K562 (cell line): ENCODE data around the gene HSD11B1. TPM values are rescaled to one million over a fixed set of nuclear protein-coding genes. Genes with fewer than 3 reads are reported as not detected.

Experiments used
- ATAC-seq: fragments of 200-7000 bp; cut with Tn5 transposase; 3 replicates; pipeline ENCODE4 v1.9.1; 2020; ENCODE audit warnings: moderate library complexity
- BruUV-seq: library from RNA; stranded (reverse); fragments of 400-500 nt; replicated peaks from 2 replicates; lab custom pipeline; 2021; lab: Mats Ljungman, UMichigan
- CTCF ChIA-PET: fragments of 300-600 bp; formaldehyde crosslinking; extraction: SDS; loops from one replicate; lab custom pipeline; 2021; ENCODE audit warnings: low intra/inter-chr PET ratio; lab: Yijun Ruan, JAX
- POLR2A ChIA-PET: fragments of 300-600, 350-650 bp; sonication (Branson Sonifier 250); formaldehyde crosslinking; extraction: SDS; loops from one replicate; lab custom pipeline; 2021; ENCODE audit warnings: antibody characterized with exemption, inconsistent platforms; lab: Yijun Ruan, JAX
- DNase-seq, 4 experiments: peaks; one replicate each; pipeline versions ENCODE4 v3.0.0 to v3.0.0-alpha.2; 2011 to 2018; ENCODE audit warnings: low spot score in 3 of 4, mixed read lengths in 3 of 4; ENCODE audit errors: extremely low read depth in 1 of 4
- FAIRE-seq: peaks from 2 replicates; lab custom pipeline; 2011; peaks lifted over from hg19 to GRCh38; lab: Jason Lieb, UNC
- H2AFZ ChIP-seq: 2 replicates; pipeline ENCODE4 v1.6.0; 2011; ENCODE audit warnings: low read depth, low read length, control low read depth, inconsistent platforms
- H3K27ac ChIP-seq: fragments of 200-600 bp; 3 replicates; pipeline ENCODE4 v1.8.0; 2011; ENCODE audit warnings: low read depth, mild to moderate bottlenecking, control low read depth, inconsistent platforms, low read length, moderate library complexity, mixed read lengths; ENCODE audit errors: extremely low read depth
- H3K27me3 ChIP-seq, 2 experiments: fragments of 300-600 bp in 1 of 2; 2 replicates in 1 of 2; 3 replicates in 1 of 2; pipeline versions ENCODE4 v1.6.0 to v1.8.0; 2011; ENCODE audit warnings: inconsistent platforms in 2 of 2, low read length in 2 of 2, mild to moderate bottlenecking in 1 of 2, mixed read lengths in 1 of 2, moderate library complexity in 1 of 2; ENCODE audit not compliant: control insufficient read depth in 2 of 2, insufficient read depth in 2 of 2
- H3K36me3 ChIP-seq: fragments of 300-600 bp; 3 replicates; pipeline ENCODE4 v1.8.0; 2011; ENCODE audit warnings: mild to moderate bottlenecking, low read length, inconsistent platforms; ENCODE audit not compliant: control insufficient read depth, insufficient read depth
- H3K4me1 ChIP-seq, 2 experiments: fragments of 200-600 bp in 1 of 2; replicated peaks in 1 of 2; 2 replicates in 1 of 2; 3 replicates in 1 of 2; pipeline versions ENCODE4 v1.5.1 to v1.8.0; 2011; ENCODE audit warnings: inconsistent platforms in 2 of 2, low read length in 2 of 2, mild to moderate bottlenecking in 1 of 2, mixed read lengths in 1 of 2, moderate library complexity in 1 of 2; ENCODE audit not compliant: control insufficient read depth in 2 of 2, insufficient read depth in 2 of 2
- H3K4me2 ChIP-seq: 2 replicates; pipeline ENCODE4 v1.6.1; 2011; ENCODE audit warnings: low read length, control low read depth, inconsistent platforms, mixed read lengths; ENCODE audit not compliant: insufficient read depth
- H3K4me3 ChIP-seq: fragments of 200-600 bp; sonication (generic), shearing (Covaris generic); 2 replicates; pipeline ENCODE4 v1.5.1; 2016; ENCODE audit warnings: control low read depth, inconsistent platforms
- H3K79me2 ChIP-seq: fragments of 200-600 bp; 3 replicates; pipeline ENCODE4 v1.8.0; 2011; ENCODE audit warnings: low read length, inconsistent platforms; ENCODE audit not compliant: control insufficient read depth, insufficient read depth
- H3K9ac ChIP-seq, 2 experiments: 2 replicates each; pipeline versions ENCODE4 v1.6.0 to v1.6.1; 2011; ENCODE audit warnings: low read depth in 2 of 2, low read length in 2 of 2, control low read depth in 1 of 2, inconsistent platforms in 1 of 2, mild to moderate bottlenecking in 1 of 2, mixed read lengths in 1 of 2; ENCODE audit not compliant: insufficient read depth in 1 of 2
- H3K9me1 ChIP-seq: one replicate; pipeline ENCODE4 v1.6.0; 2011; ENCODE audit warnings: inconsistent platforms, mild to moderate bottlenecking, low read length, moderate library complexity; ENCODE audit not compliant: control insufficient read depth, insufficient read depth
- H3K9me3 ChIP-seq: replicated peaks from 2 replicates; pipeline ENCODE4 v1.5.1; 2011; ENCODE audit warnings: low read depth, low read length, inconsistent platforms; ENCODE audit not compliant: control insufficient read depth, insufficient read depth
- H4K20me1 ChIP-seq: replicated peaks from 2 replicates; pipeline ENCODE4 v1.6.1; 2011; ENCODE audit warnings: low read length, inconsistent platforms, mixed read lengths; ENCODE audit not compliant: control insufficient read depth, insufficient read depth
- PRDM10 ChIP-seq: fragments of 450-650 bp; IDR thresholded peaks from 2 replicates; pipeline ENCODE4 v1.6.1; 2018; ENCODE audit not compliant: partially characterized antibody
- ZBTB8A ChIP-seq: fragments of 450-650 bp; IDR thresholded peaks from 2 replicates; pipeline ENCODE4 v1.6.1; 2018; ENCODE audit warnings: mild to moderate bottlenecking, moderate library complexity; ENCODE audit not compliant: partially characterized antibody
- WGBS: fragments of 100-300 bp; shearing (Covaris generic); methylation state at CpG from one replicate; pipeline ENCODE4 v1.1.6; 2016; ENCODE audit warnings: low coverage, mixed read lengths; ENCODE audit not compliant: insufficient coverage; ENCODE audit errors: missing lambda C conversion rate; 5-methylcytosine and 5-hydroxymethylcytosine counted together
- in situ Hi-C: fragments of 300-500 bp; cut with MboI; formaldehyde crosslinking; loops from 4 replicates; pipeline ENCODE4 v1.15.0; 2018; ENCODE audit warnings: inconsistent platforms, mixed read lengths
- intact Hi-C: fragments of 100-400 bp; cut with micrococcal nuclease; formaldehyde crosslinking; loops from 2 replicates; pipeline ENCODE4 v1.14.2; 2022
- polyA plus RNA-seq, 8 experiments: library from polyadenylated mRNA; depleted of rRNA in 4 of 8; stranded (reverse) in 5 of 8; unstranded in 3 of 8; fragments of >200 nt; fragmentation: Nextera tagmentation in 2 of 8; fragmentation: Illumina TruSeq in 1 of 8; extraction: Ambion mirVana in 2 of 8; extraction: Trizol in 1 of 8; gene quantifications; 2 replicates each; pipeline versions ENCODE4 v1.2.1 to v1.2.3, GENCODE V29; 2011 to 2014; ENCODE audit warnings: inconsistent platforms in 1 of 8, missing spikeins in 1 of 8
- total RNA-seq, 7 experiments: library from RNA; depleted of rRNA in 6 of 7; stranded (reverse); fragments of >200 nt in 6 of 7; fragmentation: Illumina TruSeq in 2 of 7; extraction: Trizol in 2 of 7; gene quantifications; 2 replicates each; pipeline versions ENCODE4 v1.2.1 to v1.2.3, GENCODE V29; 2011 to 2021; ENCODE audit warnings: low replicate concordance in 1 of 7

The HSD11B1 gene
- total and polyA plus RNA-seq, 9 of the 15 experiments (the other 6 are each of a cell fraction or from before 2014, with no cell fraction given), result 0.04 to 0.16 TPM; not detected in 7

DNA sequence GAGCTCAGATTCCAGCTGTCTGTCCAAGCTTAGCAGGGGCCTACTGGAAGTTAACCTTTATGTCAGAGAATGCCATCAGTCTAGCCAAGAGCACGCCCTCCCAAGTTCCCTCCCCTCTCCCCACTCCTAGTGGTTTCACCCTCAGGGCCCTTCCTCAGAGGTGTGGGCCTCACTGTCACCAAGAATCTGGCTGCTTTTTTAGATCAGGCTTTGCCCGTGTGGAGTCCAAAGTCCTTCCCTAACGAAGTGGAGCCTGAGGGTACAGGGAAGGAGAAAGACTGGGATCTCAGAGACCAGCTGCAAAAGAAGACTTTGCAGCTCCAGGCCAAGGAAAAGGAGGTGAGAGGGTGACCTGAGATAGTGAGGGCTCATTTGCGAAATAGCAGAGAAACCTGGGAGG lies 75.6 kb downstream of the HSD11B1 start:
- no peaks in the 10 kb centered on the region for H4K20me1 ChIP-seq
- no peak for FAIRE-seq
- H2AFZ ChIP-seq, result no peak overlapping the region
- no peak overlapping the region for H3K27ac ChIP-seq
- no peak overlapping the region for H3K4me2 ChIP-seq
- in situ Hi-C loops (no loop called here), intact Hi-C loops (no loop called here)
- peaks cover 11% of the 10 kb centered on the region; the same call in 2 of the 3 replicates for H3K79me2 ChIP-seq
- H3K27me3 ChIP-seq, result no peaks in the 10 kb centered on the region
- peaks cover 8% of the 10 kb centered on the region for H3K36me3 ChIP-seq
- no peaks in the 10 kb centered on the region for H3K9me1 ChIP-seq
- H3K9ac ChIP-seq, result no peak overlapping the region; a peak in 1 of 4 replicates
- 30% methylated on average over 4 of the region's 4 CpGs for WGBS
- BruUV-seq, result no TSS peak
- no peak overlapping the region for H3K4me3 ChIP-seq
- peaks cover 6% of the 10 kb centered on the region for H3K9me3 ChIP-seq
- POLR2A ChIA-PET, result interaction anchor here (0.6 kb wide), 1 partner anchor 8 kb away, joined by 3 read pairs; no protein-coding TSS in a partner anchor
- CTCF ChIA-PET, result no interaction called here
- TF ChIP-seq ZBTB8A, result no peak
- TF ChIP-seq PRDM10, result peak; percentile 50
- TF ChIP-seq, all 486 proteins: peak for 1
- ATAC-seq, result no peak
- DNase-seq, result no peak
- peaks cover 3 to 10% of the 10 kb centered on the region in 2 experiments; a peak in 3 of 5 replicates for H3K4me1 ChIP-seq
